ENCODE results near the gene PTGES3L. TPM values are rescaled to one million over a fixed set of nuclear protein-coding genes. Genes with fewer than 3 reads are reported as not detected.

PTGES3L gene
- total and polyA plus RNA-seq, 2 of the 13 experiments (the other 11 are each of a cell fraction or from before 2014, with no cell fraction given) = 1.2 to 2.9 TPM

DNA sequence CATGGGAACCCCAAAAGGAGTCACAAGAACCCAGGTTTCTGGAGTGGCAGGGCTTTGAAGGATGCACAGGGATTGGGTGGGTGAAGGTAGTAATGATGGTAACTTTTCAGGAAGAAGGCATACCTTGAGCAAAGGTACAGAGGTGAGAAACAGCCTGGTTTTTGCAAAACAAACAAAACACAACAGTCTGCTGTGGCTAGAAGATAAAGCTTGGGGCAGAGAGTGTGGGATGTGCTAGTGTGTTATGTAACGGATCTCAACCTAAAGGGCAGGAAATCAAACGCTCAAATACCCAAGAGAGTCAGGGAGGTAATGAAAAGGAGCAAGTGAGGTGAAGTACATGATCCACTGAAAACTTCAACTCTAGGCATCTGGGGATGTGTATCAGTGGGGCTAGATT is 4.6 kb downstream of the PTGES3L start (continued):
- TF ChIP-seq, protein P1, sequence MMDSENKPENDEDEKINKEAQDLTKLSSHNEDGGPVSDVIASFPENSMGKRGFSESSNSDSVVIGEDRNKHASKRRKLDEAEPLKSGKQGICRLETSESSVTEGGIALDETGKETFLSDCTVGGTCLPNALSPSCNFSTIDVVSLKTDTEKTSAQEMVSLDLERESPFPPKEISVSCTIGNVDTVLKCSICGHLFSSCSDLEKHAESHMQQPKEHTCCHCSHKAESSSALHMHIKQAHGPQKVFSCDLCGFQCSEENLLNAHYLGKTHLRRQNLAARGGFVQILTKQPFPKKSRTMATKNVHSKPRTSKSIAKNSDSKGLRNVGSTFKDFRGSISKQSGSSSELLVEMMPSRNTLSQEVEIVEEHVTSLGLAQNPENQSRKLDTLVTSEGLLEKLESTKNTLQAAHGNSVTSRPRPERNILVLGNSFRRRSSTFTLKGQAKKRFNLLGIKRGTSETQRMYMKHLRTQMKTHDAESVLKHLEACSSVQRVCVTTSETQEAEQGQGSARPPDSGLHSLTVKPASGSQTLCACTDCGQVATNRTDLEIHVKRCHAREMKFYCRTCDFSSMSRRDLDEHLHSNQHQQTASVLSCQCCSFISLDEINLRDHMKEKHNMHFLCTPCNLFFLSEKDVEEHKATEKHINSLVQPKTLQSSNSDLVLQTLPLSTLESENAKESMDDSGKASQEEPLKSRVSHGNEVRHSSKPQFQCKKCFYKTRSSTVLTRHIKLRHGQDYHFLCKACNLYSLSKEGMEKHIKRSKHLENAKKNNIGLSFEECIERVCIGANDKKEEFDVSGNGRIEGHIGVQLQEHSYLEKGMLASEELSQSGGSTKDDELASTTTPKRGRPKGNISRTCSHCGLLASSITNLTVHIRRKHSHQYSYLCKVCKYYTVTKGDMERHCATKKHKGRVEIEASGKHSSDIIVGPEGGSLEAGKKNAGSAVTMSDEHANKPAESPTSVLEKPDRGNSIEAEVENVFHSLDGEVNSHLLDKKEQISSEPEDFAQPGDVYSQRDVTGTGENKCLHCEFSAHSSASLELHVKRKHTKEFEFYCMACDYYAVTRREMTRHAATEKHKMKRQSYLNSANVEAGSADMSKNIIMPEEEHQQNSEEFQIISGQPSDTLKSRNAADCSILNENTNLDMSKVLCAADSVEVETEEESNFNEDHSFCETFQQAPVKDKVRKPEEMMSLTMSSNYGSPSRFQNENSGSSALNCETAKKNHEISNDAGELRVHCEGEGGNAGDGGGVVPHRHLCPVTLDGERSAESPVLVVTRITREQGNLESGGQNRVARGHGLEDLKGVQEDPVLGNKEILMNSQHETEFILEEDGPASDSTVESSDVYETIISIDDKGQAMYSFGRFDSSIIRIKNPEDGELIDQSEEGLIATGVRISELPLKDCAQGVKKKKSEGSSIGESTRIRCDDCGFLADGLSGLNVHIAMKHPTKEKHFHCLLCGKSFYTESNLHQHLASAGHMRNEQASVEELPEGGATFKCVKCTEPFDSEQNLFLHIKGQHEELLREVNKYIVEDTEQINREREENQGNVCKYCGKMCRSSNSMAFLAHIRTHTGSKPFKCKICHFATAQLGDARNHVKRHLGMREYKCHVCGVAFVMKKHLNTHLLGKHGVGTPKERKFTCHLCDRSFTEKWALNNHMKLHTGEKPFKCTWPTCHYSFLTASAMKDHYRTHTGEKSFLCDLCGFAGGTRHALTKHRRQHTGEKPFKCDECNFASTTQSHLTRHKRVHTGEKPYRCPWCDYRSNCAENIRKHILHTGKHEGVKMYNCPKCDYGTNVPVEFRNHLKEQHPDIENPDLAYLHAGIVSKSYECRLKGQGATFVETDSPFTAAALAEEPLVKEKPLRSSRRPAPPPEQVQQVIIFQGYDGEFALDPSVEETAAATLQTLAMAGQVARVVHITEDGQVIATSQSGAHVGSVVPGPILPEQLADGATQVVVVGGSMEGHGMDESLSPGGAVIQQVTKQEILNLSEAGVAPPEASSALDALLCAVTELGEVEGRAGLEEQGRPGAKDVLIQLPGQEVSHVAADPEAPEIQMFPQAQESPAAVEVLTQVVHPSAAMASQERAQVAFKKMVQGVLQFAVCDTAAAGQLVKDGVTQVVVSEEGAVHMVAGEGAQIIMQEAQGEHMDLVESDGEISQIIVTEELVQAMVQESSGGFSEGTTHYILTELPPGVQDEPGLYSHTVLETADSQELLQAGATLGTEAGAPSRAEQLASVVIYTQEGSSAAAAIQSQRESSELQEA (CRISPR knock-in tag; IDR thresholded peaks at IDR 0.05; ENCODE audit: not compliant biosample characterization) = no peak
- TF ChIP-seq CENPX (CRISPR knock-in tag; IDR thresholded peaks at IDR 0.05) (no peak), ZNF446 (CRISPR knock-in tag; IDR thresholded peaks at IDR 0.05) (no peak), HNRNPH1 (optimal IDR thresholded peaks at IDR 0.05; ENCODE audit: low read depth, low read length) (no peak), NKX3-1 (CRISPR knock-in tag; IDR thresholded peaks at IDR 0.05) (no peak), PRMT3 (CRISPR knock-in tag; IDR thresholded peaks at IDR 0.05; ENCODE audit: borderline replicate concordance, low read depth) (no peak), FOXP1 (IDR thresholded peaks at IDR 0.05) (no peak), FOXP1 (CRISPR knock-in tag; IDR thresholded peaks at IDR 0.05) (peak; percentile 62; the same call in 1 of the 2 replicates), PAX8 (CRISPR knock-in tag; IDR thresholded peaks at IDR 0.05; ENCODE audit: borderline replicate concordance) (no peak), ATF7 (IDR thresholded peaks at IDR 0.05) (no peak), ATF7 (CRISPR knock-in tag; IDR thresholded peaks at IDR 0.05) (no peak), PHF5A (CRISPR knock-in tag; IDR thresholded peaks at IDR 0.05; ENCODE audit: low read depth, unreplicated experiment) (no peak), MIER3 (CRISPR knock-in tag; IDR thresholded peaks at IDR 0.05; ENCODE audit: borderline replicate concordance) (no peak), KLF15 (CRISPR knock-in tag; IDR thresholded peaks at IDR 0.05; ENCODE audit: borderline replicate concordance) (no peak), MAFK (conservative IDR thresholded peaks at IDR 0.05 in 1 of 2, IDR thresholded peaks at IDR 0.05 in 1 of 2; ENCODE audit: low read length in 2 of 2) (no peak), PTBP1 (IDR thresholded peaks at IDR 0.05; ENCODE audit: low read depth, low read length, poor library complexity, severe bottlenecking) (no peak), NFKBIZ (CRISPR knock-in tag; IDR thresholded peaks at IDR 0.05) (no peak), TCF7 (IDR thresholded peaks at IDR 0.05; ENCODE audit: low read depth) (no peak), SUZ12 (IDR thresholded peaks at IDR 0.05; ENCODE audit: low read depth, low read length) (no peak)
- TF ChIP-seq, protein P2, sequence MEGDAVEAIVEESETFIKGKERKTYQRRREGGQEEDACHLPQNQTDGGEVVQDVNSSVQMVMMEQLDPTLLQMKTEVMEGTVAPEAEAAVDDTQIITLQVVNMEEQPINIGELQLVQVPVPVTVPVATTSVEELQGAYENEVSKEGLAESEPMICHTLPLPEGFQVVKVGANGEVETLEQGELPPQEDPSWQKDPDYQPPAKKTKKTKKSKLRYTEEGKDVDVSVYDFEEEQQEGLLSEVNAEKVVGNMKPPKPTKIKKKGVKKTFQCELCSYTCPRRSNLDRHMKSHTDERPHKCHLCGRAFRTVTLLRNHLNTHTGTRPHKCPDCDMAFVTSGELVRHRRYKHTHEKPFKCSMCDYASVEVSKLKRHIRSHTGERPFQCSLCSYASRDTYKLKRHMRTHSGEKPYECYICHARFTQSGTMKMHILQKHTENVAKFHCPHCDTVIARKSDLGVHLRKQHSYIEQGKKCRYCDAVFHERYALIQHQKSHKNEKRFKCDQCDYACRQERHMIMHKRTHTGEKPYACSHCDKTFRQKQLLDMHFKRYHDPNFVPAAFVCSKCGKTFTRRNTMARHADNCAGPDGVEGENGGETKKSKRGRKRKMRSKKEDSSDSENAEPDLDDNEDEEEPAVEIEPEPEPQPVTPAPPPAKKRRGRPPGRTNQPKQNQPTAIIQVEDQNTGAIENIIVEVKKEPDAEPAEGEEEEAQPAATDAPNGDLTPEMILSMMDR (CRISPR knock-in tag; IDR thresholded peaks at IDR 0.05) = no peak
- TF ChIP-seq, protein P3, sequence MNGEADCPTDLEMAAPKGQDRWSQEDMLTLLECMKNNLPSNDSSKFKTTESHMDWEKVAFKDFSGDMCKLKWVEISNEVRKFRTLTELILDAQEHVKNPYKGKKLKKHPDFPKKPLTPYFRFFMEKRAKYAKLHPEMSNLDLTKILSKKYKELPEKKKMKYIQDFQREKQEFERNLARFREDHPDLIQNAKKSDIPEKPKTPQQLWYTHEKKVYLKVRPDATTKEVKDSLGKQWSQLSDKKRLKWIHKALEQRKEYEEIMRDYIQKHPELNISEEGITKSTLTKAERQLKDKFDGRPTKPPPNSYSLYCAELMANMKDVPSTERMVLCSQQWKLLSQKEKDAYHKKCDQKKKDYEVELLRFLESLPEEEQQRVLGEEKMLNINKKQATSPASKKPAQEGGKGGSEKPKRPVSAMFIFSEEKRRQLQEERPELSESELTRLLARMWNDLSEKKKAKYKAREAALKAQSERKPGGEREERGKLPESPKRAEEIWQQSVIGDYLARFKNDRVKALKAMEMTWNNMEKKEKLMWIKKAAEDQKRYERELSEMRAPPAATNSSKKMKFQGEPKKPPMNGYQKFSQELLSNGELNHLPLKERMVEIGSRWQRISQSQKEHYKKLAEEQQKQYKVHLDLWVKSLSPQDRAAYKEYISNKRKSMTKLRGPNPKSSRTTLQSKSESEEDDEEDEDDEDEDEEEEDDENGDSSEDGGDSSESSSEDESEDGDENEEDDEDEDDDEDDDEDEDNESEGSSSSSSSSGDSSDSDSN (CRISPR knock-in tag; IDR thresholded peaks at IDR 0.05) = no peak

All from HepG2 (cell line).